Measurements from ENCODE around the gene FLNB. TPM values are rescaled to one million over a fixed set of nuclear protein-coding genes. Genes with fewer than 3 reads are reported as not detected.

The FLNB gene
- total and polyA plus RNA-seq, 2 of the 13 experiments (the other 11 are each of a cell fraction or from before 2014, with no cell fraction given), result 106 to 130 TPM

DNA sequence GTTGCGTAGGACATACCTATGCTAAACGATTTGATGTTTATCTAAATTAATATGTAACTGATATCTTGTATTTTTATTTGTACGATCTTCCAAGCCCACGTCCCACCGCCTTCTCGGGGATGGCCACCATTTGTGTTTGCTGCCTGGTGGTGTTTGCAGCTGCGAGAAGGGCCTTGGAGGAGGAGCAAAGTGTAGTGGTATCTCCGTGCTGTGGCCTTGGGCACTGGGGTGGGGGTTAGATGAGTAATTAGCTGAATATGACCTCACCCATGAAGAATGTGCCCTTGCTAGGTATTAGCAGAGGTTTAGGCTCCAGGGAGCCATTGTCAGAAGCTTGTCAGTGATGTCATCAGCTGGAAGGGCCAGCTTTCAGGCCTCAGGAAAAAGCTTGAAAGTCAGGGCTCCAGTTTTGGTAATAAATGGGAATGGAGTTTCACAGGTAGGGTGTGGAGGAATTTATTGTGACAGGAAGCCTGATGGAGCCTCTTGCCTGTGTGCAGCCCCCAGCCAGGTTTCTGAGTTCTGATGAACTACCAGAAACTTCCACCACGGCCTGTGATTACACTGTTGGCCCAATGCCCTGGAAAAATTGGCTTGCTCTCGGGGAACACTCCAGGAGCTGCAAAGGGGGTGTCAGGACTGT lies 41.0 kb downstream of the FLNB start (continued):
- TF ChIP-seq, protein P1, sequence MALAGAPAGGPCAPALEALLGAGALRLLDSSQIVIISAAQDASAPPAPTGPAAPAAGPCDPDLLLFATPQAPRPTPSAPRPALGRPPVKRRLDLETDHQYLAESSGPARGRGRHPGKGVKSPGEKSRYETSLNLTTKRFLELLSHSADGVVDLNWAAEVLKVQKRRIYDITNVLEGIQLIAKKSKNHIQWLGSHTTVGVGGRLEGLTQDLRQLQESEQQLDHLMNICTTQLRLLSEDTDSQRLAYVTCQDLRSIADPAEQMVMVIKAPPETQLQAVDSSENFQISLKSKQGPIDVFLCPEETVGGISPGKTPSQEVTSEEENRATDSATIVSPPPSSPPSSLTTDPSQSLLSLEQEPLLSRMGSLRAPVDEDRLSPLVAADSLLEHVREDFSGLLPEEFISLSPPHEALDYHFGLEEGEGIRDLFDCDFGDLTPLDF (CRISPR knock-in tag; IDR thresholded peaks at IDR 0.05), result no peak
- TF ChIP-seq CEBPZ (IDR thresholded peaks at IDR 0.05; ENCODE audit: low read length), result no peak
- TF ChIP-seq CENPT (CRISPR knock-in tag; IDR thresholded peaks at IDR 0.05; ENCODE audit: low read depth), result no peak
- TF ChIP-seq BRD4 (CRISPR knock-in tag; IDR thresholded peaks at IDR 0.05), result peak; percentile 63; the same call in 1 of the 2 replicates
- peak; percentile 58 for TF ChIP-seq ZEB1 (IDR thresholded peaks at IDR 0.05; ENCODE audit: insufficient replicate concordance, low read depth)
- TF ChIP-seq TRIM24 (CRISPR knock-in tag; IDR thresholded peaks at IDR 0.05), result no peak
- no peak for TF ChIP-seq ZSCAN12 (CRISPR knock-in tag; IDR thresholded peaks at IDR 0.05)
- no peak for TF ChIP-seq FOXK2 (IDR thresholded peaks at IDR 0.05)
- no peak; the same call in 1 of the 2 replicates for TF ChIP-seq MTERF4 (CRISPR knock-in tag; IDR thresholded peaks at IDR 0.05)
- TF ChIP-seq ZNF317 (CRISPR knock-in tag; IDR thresholded peaks at IDR 0.05), result no peak
- no peak for TF ChIP-seq ZSCAN9 (CRISPR knock-in tag; IDR thresholded peaks at IDR 0.05; ENCODE audit: borderline replicate concordance)
- TF ChIP-seq KLF16 (CRISPR knock-in tag; IDR thresholded peaks at IDR 0.05), result peak in 1 of 2 experiments; percentile 73; a peak in 1 of 4 replicates
- no peak for TF ChIP-seq ZNF773 (CRISPR knock-in tag; IDR thresholded peaks at IDR 0.05; ENCODE audit: borderline replicate concordance)
- TF ChIP-seq ZNF777 (CRISPR knock-in tag; IDR thresholded peaks at IDR 0.05), result no peak
- TF ChIP-seq DPF2 (CRISPR knock-in tag; IDR thresholded peaks at IDR 0.05; ENCODE audit: borderline replicate concordance, low read depth), result peak; percentile 81
- no peak for TF ChIP-seq FIP1L1 (IDR thresholded peaks at IDR 0.05; ENCODE audit: borderline replicate concordance, insufficient read depth, low read depth, low read length)
- TF ChIP-seq BHLHE40 (IDR thresholded peaks at IDR 0.05; ENCODE audit: low read length), result no peak
- no peak for TF ChIP-seq MTA3 (CRISPR knock-in tag; IDR thresholded peaks at IDR 0.05)
- TF ChIP-seq KDM4B (CRISPR knock-in tag; IDR thresholded peaks at IDR 0.05), result peak; percentile 68; the same call in 1 of the 2 replicates
- TF ChIP-seq, protein P2, sequence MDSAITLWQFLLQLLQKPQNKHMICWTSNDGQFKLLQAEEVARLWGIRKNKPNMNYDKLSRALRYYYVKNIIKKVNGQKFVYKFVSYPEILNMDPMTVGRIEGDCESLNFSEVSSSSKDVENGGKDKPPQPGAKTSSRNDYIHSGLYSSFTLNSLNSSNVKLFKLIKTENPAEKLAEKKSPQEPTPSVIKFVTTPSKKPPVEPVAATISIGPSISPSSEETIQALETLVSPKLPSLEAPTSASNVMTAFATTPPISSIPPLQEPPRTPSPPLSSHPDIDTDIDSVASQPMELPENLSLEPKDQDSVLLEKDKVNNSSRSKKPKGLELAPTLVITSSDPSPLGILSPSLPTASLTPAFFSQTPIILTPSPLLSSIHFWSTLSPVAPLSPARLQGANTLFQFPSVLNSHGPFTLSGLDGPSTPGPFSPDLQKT (CRISPR knock-in tag; IDR thresholded peaks at IDR 0.05; ENCODE audit: borderline replicate concordance), result no peak
- TF ChIP-seq, protein P3, sequence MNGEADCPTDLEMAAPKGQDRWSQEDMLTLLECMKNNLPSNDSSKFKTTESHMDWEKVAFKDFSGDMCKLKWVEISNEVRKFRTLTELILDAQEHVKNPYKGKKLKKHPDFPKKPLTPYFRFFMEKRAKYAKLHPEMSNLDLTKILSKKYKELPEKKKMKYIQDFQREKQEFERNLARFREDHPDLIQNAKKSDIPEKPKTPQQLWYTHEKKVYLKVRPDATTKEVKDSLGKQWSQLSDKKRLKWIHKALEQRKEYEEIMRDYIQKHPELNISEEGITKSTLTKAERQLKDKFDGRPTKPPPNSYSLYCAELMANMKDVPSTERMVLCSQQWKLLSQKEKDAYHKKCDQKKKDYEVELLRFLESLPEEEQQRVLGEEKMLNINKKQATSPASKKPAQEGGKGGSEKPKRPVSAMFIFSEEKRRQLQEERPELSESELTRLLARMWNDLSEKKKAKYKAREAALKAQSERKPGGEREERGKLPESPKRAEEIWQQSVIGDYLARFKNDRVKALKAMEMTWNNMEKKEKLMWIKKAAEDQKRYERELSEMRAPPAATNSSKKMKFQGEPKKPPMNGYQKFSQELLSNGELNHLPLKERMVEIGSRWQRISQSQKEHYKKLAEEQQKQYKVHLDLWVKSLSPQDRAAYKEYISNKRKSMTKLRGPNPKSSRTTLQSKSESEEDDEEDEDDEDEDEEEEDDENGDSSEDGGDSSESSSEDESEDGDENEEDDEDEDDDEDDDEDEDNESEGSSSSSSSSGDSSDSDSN (CRISPR knock-in tag; IDR thresholded peaks at IDR 0.05), result no peak; the same call in 1 of the 2 replicates
- TF ChIP-seq HNRNPUL1 (IDR thresholded peaks at IDR 0.05; ENCODE audit: low read depth, low read length), result no peak
